NOMO-1 treated with DMSO at 0.1 percent for 48 hours (cell line): ENCODE data around the gene HOXB5.
A peak's percentile ranks its signal among the peaks of the same experiment; 100 is the strongest.

Experiments used
- DNase-seq: peaks from one replicate; lab custom pipeline; 2025; ENCODE audit not compliant: unreplicated experiment; lab: John Stamatoyannopoulos, UW

HOXB5 gene

DNA sequence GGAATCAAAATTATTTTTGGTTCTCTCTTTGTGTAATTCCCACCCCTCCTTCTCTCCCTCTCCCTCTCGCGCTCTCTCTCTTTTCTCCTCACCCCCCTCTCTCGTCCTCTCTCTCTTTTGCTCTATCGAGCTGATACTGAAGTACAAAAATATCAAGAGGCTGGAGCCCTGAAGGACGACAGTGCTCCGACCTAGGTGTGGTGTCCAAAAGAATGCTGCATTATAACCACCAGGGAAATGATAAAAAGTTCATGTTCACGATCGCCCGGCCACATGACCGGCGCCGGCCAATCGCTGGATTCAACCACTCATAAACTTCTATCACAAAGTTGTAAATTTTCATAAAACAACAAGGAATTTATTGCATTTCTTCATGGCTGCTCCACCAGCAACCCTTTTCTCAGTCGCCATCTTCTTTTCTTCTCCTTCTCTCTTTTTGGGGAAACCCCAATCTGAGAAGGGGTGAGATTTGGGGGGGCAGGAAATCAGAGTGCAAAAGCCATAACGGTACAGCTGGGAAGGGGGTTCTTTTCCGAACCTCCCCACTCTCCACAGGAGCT lies 11.3 kb upstream of the HOXB5 start, which contains the start of gene HOXB6:
Gene HOXB6 (minus strand): TSS at position 217 of the 560 bp plus-strand sequence. CDS start 6,836 bp downstream, outside the sequence.
- no peak for DNase-seq

DNA sequence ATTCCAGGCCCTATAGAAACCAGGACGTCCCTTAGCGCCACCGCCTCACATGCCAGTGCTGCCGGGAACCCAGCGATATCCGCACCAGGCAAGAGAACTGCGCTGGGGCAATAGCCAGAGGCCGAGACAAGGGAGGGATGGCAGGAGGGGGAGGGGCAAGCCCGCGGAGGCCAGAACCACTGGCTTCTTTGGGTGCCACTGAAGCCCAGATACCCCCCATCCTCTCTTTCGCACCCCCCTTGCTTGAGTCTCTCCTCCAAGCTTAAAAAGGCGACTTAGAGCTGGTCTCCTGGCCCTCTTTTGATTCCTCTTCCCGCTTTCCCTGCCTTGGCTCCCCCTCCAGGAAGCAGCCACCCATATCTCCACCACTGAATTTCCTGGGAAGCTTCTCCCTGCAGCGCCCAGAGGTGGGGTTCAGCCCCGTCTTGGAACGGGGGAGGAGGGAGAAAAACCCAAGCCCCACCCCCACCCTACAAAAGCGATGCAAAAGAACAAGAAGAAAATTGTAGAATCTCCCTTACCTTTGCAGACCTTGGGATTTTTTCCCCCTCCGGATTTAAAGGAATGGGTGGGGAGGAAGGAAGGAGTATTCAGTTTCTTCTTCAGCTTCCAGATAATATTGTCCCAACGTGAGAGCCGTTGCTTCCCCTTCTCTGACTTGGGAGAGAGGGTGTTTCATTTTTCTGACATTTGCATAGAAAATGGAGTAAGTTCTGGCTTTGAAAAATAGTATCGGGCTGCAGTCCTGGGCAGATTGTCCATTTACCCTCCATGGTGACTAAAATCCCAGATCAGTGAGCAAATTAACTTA lies 10.6 kb upstream of the HOXB5 start:
- DNase-seq: no peak

DNA sequence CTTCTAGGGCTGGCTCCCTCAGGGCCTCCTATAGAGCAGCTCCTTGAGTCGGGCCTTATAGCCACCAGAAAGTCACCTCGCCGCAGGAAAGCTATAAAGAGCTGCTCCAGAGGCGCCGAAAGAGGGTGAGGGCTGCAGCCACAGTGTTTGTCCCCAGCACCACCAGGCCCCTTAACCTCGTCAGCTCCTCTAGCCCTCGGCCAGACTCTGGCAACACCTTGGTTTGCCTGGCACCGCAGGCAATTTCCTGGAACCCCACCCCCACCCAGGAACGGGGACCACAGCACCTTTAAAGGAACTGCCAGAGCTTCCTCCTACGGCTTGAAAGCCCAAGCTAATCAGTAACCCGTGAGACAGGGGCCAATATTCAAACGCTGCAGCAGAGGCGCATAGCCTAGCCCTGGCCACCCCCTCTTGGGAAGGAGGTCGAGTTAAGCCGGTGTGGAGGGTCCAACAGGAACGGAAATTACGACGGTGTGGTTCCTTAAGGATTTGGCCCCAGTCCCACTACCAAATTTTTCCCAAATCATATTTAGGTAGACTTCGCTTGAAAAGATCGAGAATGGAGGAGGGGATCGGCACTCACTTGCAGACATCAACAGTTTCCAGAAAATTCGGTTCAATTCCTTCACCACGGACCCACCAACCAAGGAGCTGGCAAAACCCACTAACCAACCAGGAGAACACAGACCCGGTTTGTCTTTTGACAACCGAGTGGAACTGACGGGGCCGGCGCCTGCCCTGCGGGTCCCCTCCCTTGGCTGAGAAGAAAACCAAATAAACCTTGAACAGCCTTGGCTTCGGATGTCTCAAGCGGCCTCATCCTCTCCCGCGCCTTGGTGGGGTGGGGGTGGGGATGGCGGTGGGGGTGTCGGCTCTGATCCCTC lies 8.2 kb upstream of the HOXB5 start:
- no peak for DNase-seq

DNA sequence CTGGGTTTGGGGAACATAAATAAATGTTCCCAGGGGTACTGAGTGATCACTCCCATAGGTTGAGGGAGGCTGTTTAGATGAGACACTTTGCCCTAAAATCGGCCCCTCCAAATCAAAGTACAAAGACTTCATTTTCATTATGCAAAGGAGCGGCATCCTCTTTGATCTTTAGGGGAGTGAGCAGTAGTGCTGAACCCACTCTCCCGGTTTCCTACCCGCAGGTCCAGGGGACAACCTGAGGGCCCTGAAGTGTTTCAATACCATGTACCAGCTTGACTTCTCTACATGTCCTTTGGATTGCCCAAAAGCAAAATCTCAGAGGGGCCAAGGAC lies 7.6 kb upstream of the HOXB5 start:
- DNase-seq: no peak

DNA sequence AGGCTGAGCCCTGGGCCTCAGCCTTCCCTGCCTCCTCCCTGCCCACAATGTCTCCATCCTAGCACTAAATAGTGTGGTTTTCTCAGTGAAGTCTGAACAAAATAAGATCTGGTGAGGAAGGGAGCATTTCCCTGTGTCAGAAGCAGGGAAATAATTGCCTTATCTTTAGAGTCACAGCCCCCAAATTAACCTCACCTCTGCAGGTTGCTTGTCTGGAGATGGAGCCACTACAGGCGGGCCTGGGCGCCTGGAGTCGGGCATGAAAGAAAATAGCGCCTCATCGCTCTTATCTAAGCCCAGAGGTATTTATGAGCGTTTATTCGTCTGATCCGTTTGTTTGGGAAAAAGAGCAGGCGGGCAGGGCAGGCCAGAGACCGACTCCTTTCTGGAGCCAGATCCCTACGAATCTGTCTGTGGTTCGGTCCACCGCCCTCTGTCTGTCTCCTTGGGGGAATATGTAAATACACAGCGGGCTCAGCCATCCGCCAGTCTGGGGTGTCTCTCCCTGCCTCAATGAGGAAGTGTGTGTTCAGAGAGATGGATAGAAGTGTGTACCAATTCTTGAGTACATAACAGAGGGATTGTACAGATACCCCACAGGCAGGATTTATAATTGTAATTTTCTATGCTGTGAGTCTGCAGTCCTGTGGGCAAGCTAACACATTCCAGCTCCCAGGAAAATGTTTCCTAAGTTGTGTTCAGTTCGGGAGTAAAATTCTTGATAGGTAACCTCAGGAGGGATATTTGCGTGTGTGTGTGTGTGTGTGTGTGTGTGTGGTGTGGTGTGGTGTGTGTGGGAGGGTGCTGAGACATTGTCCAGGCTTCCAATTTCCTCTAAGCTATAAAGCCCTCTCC lies 6.9 kb upstream of the HOXB5 start:
- peak; percentile 24 for DNase-seq

DNA sequence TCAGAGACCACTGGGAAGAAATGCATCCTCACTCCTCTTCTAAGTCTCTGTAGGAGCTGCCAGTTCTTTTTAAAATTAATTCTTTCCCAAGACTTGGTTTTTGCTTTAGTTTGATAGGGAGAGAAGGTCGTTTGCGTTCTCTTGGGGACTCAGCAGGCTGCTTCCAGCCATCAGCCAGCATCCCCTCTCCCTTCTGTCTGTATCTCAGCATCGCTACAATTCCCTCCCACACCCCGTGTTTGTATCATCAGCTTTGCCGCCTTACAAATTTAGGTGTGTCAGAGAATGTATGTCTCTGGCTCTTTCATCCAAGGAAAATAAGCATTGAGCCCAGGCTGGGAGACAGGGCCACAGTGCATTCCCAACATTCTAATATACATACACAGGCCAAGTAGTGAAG lies 5.8 kb upstream of the HOXB5 start:
- no peak for DNase-seq

DNA sequence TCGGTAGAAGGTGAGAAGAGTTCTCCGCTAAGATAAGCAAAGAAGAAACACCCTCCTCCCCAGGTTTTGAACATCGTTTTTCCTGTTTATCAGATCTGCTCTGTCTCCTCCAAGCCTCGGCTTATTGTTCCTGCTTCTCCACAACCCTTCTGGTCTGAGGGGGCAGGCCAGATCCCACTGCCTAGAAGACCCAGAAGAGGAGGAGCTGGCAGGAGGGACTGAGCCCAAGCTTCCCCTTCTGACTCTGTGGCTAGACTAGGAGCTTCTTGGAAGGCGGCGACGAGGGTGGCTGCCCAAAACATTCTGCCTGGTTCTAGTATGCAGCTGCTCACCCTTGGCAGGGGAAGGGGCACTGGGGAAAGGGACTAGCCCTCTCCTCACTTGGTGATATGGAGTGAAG lies 5.2 kb upstream of the HOXB5 start:
- DNase-seq: no peak

DNA sequence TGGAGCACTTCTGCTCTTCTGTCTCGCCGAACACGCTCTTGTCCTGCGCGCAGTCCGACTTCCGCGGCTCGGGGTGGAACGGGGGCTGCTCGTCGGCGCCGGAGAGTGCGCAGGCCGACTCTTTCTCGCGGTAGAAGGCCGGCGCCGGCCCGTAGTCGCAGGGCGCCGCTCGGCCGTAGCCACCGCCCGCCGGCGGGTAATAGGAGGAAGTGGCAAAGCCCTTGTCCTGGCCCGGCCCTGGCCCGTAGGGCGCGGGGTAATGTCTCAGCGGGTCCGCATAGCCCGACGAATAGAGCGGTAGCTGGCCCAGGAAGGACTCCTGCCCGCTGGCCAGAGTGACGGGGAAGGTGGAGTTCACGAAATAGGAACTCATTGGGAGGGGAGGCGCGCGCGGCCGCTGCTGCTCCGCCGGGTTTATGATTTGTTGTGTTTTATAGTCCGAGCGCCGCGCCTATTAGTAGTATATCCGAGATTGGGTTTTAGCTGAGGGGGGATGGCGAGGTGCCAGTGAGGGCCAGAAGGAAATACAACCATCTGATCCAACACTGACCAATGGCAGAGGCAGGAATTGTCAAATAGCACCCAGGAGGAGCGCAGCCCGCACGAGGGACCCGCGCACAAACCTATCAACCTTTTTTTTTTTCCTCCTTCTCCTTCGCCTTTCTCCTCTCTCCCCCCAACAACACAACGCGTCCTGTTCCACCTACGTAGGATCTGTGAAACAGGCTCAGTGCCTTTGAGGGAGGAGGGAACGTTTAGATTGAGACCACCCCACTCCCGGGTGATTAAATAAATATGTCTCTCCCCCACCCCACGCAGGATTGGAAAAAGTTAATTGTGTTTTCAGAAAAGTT lies 4.4 kb upstream of the HOXB5 start:
- DNase-seq: peak; percentile 54

DNA sequence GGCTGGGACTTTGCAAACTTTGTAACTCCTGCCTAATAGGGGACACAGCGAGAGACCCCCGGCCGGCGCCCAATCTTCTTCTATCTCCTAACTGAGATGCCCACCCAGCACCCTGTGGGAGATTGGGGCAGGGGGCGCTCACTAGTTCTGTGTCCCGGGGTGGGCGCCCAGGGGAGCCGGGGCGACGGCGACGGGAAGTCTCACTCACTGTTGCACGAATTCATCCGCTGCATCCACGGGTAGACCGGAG lies 3.9 kb upstream of the HOXB5 start:
- no peak for DNase-seq

DNA sequence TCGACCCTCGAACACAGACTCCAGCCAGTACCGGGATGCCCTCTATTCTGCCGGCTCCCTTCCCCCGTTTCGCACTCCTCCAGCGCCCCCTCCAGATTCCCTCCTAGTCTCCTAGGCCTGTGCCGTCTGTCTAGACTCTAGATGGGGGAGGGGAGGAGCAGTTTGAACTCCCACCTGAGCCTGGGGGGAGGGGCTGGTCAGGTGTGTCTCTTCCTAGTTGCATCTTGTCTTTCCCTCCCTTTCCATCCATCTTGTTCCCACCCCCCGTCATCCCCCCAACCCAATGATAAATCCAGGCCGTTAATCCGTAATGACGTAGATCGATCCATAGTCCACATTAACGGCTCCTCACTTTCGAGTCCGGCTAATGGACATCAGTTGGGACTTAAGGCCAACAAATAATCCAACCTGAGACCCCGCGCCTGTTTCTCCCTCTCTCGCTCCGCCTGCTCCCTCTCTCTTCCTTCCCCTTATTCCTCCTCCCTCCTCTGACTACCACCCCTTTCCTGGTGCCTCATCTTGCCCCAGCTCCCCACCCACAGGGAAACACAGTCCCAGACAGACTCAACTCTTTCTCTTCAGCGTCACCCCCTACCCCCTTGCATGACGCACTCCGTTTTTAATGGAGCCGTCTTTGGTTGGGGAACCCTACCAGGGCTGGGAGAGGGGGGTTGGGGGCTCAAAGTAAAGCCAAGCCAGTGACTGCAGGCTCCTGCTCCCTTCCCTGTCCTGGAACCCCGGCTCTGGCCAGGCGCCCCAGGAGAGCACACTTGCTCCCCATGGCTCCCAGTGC lies 3.4 kb upstream of the HOXB5 start:
- no peak for DNase-seq

DNA sequence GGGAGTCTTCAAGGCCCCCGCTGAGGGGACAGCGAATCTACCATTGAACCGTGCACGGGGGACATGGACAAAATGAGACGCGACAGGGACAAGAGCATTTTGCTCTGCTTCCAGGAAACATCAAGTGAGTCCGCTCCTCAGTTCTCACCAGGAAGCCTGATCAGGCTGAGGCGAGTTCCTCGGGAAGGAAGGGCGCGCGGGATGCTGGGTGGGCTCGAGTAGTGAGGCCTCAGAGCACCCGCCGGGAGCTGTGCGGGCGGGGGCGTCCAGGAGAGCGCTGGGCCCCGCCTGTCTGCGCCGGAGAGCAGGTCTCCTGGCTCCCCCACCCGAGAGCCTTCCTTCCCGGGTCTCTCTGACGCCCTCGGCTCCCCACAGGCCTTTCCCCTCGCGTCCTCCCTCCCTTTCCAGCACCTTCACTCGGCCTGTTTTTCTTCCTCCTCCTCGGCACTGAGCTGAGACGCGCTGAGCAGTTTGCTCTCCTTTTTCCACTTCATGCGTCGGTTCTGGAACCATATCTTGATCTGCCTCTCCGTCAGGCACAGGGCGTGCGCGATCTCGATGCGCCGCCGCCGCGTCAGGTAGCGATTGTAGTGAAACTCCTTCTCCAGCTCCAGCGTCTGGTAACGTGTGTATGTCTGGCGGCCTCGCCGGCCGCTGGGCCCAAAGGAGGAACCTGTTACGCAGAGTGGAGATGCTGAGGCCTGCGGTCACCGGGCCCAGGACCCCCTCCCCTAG lies 2.6 kb upstream of the HOXB5 start:
- no peak for DNase-seq

DNA sequence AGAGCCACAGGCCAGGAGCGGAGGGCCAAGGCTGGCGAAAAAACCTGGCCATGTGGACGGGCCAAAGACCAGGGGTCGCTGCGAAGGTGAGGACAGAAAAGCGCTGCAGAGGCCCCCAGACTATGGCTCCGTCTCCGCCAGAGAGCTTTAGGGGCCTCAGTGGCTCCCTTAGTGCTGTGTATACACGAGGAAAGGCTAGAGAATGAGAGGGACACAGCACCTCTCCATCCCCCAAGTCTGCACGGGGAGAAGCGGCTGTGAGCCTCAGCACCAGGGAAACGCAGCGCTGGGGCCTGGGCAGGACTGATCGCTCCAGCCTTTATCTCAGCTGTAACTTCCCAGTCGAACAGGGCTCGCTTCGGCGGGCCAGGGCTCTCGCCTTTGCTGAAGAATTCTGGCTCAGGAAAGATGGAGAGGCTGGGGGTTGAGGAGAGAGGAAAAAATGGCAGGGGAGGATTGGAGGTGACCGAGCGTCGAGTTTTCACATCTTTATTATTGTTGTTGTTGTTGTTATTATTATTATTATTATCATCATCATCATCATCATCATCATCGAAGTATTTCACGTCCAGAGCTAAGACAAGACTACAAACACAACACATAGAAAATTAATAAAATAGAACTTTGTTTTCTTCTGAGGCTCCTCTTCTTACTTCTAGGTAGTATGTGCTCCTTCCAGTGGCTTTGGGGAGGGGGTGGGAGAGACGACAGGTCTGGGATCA lies 1.9 kb upstream of the HOXB5 start:
- no peak for DNase-seq

DNA sequence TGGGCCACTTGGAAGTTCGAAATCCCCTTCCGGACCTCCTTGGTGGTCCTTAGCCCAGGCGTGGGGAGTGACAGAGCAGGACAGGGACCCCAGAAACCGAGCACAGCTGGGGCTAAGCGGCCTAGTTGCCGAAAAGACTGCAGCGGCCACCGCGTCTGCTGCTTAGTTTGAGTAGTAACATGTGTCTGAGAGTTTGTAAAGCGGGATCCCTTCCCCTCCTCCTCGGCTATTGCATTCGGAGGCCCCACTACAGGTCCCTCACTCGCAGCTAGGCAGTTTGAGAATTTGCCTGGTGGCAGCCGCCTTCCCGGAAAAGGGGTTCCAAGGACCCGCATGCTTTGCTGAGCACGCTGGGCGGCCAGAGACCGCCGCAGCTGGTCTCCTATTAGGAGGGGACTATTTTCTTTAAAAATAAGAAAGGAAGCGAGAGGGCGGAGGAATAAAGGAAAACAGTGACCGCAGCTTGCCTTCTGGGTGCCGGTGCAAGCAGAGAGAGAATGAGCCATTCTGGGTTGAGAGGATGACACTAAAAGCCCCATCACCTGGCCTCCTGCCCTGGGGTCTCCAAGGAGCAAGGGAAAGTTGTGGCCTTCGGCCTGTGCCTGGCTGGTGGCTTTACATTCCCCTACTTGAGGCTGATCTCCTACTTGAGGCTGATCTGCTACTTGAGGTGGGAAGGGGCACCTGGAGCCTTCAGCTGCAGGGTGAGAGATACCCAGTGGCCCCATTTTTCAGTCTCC lies 1.1 kb upstream of the HOXB5 start:
- DNase-seq: no peak

DNA sequence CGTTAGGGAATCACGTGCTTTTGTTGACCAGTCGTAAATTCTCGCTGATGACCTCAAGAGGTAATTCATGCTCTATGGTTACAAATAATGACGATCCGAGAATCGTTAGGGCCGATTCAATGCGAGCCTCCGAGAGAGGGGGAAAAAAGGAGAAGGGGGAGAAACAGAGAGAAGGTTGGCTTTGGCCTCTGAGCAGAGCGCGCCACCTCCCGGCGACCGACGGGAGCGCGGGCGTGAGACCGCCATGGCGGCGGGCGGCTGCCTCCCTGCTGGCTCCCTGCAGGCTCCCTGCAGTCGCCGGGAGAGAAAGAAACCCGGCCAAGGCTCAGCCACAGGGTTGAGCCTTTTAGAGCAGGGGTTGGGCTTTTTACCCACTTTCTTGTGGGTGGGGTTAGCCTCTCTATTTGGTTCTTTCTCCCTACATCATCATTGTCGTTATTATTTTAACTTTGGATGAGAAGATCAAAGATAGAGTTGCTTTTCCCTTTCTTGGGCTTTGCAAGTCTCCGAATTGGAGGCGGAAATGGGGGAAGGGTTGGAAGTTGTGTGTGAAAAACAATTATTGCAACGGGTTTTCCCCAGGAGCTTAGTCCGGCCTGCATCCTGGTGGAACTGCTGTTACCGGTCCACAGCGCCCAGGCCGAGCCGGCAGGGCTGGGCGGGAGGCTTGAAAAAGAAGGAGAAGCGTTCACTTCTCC lies 410 bp upstream of the HOXB5 start:
- peak; percentile 71 for DNase-seq

DNA sequence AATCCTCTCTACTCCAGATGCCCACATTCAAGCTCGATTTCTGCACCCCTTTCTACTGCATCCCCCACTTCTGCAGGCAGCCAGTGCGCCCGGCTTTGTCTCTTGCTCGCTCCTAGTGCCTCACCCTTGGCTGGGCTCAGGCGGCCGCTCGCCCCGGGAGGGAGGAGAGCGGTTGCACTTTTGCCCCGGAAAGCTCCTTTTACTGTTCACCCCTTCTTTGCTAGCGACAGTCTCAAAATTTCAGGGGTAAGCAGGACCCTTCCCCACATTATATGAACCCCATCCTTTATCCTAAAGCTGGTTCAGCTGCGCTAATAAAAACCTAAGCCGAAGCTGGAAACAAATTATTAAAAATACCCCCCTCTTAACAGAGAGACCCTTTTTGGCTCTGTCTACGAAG lies 1.0 kb downstream of the HOXB5 start:
- no peak for DNase-seq

DNA sequence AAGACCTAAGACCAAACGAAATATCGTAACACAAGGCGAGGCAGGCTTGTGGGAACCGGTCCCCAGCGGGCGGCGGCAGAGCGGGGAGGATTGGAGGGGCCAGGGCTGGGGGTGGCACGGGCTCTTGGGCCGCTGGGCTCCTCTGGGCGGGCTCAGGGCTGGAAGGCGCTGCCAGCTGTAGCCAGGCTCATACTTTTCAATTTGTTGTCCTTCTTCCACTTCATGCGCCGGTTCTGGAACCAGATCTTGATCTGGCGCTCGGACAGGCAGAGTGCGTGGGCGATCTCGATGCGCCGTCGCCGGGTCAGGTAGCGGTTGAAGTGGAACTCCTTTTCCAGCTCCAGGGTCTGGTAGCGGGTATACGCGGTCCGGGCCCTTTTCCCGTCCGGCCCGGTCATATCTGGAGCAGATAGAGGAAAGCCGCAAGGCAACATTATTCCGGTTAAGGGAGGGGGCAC lies 1.5 kb downstream of the HOXB5 start:
- DNase-seq: no peak
